GM18502 (cell line): ENCODE measurements around the gene GGA1.

Experiments
- ATAC-seq: cut with Tn5 transposase; IDR thresholded peaks from one replicate; pipeline ENCODE4 v1.9.1; 2021; ENCODE audit warnings: mild to moderate bottlenecking; ENCODE audit not compliant: unreplicated experiment, poor library complexity

GGA1 gene, protein sequence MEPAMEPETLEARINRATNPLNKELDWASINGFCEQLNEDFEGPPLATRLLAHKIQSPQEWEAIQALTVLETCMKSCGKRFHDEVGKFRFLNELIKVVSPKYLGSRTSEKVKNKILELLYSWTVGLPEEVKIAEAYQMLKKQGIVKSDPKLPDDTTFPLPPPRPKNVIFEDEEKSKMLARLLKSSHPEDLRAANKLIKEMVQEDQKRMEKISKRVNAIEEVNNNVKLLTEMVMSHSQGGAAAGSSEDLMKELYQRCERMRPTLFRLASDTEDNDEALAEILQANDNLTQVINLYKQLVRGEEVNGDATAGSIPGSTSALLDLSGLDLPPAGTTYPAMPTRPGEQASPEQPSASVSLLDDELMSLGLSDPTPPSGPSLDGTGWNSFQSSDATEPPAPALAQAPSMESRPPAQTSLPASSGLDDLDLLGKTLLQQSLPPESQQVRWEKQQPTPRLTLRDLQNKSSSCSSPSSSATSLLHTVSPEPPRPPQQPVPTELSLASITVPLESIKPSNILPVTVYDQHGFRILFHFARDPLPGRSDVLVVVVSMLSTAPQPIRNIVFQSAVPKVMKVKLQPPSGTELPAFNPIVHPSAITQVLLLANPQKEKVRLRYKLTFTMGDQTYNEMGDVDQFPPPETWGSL

DNA sequence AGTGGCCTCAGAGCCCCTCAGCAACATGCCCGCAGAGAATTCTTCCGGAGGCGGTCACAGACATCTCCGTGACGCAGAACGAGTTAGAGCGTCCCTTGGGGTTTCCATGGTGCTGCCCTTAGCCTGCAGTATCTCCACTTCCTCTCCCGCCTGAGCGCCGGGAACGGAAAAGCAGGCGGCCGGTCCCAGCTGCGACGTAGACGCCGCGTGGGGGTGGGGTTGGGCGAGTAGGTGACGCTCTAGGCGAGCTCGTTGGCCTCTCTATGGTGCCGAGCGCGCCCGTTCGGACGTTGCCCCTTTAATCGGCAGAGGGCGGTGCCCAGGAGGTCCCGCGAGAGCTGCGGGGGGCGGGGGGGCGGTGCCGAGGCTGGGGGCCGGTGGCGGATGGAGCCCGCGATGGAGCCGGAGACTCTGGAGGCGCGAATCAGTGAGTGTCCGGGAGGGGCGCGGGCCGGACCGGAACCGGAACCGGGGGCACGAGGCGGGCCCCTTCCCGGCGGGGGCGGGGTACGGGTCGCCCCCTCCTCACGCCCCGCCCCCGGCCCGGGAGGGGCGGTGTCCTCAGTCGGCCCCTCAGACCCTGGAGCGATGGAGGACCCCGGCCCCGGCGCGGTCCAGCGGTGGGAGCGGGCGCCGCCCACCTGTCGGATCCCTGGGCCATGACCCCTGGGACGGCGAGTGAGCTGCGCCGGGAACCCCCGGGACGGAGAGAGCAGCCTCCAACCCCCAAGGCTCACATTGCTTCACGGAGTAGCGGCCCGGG, at the start of gene GGA1:
TSS of gene GGA1 (plus strand) at position 358 of the 763 bp plus-strand sequence. CDS start at position 385, 27 bp downstream.
- peak; percentile 77 for ATAC-seq

DNA sequence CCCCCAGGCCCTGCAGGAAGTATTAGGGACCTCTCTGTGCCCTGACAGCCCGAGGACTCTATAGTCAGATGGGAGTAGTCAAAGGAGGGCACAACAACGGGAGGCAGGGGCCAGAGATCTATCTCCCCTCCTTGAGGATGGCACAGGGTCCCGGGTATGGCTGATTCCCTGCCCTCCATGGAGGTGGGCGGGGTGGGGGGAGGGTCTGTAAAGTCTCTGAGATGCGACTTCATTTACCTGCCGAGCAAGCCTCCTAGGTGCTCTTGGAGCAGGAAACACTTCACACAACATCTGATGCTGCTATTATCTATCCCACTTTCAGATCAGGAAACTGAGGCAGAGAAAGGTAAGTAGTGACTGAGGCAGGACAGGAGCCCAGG, 49.1 kb upstream of the GGA1 start:
- ATAC-seq = no peak

DNA sequence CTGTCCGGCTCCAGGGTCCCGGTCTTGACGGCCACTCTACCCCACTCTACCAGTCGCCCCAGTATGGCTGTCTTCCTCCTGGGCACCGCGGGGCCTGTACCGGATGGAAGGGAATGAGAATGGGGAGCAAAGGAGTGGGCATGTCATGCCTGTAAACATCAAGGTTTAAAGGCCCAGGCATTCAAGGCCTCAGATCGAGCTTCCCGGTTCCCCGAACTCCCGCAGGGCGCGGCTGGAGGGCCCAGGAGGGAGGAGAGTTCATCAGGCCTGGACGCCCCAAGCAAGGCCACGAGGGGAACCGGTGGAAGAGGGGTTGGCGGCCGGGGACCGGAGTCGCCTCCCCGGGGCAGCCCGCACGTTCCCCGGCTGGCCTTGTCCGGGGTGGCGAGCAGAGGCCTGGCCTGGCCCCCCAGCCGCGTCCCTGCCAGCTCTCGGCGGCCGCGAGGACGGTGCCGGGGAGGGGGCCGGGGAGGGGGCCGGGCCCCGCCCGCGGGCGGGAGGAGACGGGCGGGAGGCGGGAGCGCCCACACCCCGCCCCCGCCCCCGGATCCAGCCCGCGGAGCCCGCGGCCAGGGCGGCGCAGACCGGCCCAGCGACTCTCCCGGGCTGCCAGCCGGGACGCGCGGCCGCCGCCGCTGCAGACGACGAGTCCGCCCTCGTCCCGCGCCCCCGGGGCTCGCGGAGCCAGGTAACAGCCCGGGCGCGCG, 48.6 kb upstream of the GGA1 start, which contains the start of gene CDC42EP1:
TSS of gene CDC42EP1 (plus strand) at position 580 of the 707 bp plus-strand sequence. CDS start 5,870 bp downstream, outside the sequence.
- ATAC-seq = no peak

DNA sequence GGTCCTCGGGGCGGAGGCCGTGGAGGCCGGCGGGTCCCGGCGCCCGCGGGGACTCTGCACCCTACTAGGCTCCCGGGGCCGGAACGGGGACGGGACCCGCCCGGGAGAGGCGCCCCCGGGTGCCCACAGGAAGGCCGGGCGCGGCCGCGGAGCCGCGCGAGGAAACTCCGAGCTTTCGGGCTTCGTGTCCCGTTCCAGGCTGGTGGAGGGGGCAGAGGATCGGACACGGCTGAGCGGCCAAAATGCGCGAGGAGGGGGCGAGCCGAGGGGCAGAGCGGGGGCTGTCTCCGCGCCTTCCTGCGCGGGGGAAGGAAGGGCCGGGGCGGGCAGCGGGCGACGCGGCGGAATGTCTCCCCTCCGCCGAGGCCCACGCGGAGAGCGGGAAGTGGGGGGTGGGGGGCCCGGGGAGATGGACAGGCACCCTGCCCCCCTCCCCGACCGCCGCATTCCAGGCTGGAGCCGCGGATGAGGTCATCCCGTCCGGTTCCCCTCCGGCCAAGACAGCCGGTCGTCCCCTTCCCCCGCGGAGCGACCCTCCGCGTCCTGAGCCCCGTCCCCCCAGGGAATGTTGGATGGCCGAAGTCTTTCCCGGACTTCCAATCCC, 47.9 kb upstream of the GGA1 start:
- ATAC-seq = no peak

DNA sequence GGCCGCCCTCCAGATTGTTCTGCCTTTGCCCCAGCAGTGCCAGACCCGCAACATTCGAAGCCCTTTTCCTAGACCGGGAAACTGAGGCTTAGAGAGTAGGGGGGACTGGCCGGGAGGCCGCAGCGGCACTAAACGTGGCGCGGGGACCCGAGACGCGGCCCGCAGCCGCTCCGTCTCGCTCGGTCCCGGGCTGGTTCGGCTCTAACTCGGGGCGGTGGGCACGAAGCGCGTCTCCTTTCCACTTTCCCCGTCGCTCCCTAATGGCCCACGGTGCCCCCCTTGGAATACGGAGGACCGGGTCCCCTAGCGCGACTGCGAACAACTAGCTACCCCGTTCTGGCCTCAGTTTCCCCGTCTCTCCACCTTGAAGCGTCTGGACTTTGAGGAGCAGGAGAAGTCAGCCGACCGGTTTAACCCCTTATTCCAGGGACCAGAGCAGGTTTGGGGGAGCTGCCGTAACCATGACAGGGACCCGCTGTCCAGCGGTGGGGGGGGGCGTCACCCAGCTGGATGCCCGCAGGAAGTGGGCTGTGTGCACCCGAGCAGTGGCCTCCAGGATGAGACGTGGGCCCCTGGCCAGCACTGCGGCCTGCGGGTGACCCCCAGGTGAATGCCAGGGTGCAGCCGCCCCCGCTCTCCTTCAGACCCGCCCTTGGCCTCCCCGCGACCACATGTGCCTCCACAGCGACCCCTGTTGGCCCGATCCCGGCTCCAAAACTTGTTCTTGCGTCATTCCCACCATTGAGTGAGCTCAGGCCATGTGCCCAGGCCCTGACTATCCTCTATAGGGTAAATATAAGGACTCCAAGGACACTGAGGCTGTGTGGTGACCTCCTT, 47.2 kb upstream of the GGA1 start:
- ATAC-seq = no peak

DNA sequence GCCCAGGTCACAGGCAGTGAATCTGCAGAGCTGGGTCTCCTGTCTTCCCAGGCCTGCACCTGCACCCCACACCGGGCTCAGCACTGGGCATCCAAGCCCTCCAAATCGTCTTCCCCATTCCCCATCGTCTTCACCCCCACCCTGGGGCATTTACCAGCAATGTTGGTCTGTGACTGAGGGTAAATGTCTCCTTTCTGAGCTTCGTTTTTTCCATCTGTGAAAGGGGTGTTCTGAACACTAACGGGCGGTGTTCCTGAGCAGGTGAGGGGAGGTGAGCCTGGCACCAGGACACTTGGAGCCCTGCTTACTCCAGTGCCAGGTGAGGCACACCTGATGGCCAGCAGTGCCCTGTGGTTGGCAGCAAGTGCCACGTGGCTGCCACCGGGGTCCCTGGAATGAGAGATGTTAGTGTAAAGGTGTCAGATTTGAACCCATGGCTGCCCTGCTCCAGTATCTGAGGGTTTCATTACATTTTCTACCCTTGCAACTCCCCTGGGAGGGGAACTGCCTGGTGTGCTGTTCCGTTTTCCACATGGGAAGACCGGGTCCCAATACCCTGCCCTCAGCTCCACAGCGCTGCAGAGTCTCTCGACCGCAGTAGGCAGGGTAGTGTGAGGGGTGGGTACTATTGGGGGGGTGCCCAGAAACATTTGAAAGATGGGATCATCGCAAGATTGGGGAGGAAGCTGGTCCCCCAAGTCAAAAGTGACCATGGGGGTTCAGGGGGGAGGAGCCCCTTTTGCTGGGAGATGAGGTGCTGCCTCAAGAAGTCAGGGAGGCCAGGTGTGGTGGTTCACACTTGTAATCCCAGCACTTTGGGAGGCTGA, 46.4 kb upstream of the GGA1 start:
- no peak for ATAC-seq

DNA sequence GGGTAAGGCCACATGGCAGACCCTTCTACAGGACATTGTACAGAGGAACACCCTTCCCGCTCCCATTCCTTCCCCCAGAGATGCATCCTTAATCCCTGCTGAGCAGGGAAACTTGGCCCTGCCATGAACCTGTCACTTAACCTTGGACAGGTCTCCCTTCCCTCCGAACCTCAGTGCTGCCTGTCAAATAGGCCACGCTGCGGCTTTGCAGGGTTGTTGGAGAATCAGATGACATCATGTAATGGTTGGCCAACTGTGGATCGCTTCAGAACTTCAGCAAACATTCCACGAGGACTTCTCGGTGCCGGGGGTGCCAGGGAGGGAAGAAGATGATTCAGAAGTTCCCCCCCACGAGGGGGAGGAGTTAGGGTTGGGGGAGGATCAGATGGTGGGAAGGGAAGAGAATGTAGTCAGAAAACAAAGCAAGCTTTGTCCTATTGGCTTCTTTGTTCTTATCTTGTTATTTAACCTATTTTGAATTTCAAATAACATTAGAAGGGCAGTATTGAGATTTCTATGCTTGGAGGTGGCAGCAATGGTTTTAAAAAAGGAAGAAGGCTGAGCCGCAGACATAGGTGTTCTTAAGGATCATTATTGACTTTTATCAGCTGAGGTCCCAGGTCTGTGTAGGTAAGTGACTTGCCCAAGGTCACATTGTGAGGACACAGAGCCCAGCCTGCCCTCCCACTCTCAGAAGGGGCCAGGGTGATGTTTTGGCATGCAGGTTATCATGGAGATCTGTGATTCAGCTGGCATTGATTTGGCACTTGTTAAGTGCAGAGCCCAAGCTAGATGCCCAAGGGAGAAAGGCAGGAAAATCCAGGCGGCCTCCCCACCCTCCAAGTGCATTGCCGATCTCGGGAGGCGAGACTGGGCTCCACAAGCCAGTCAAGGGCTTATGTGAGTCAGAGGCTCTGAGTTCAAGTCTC, 45.2 kb upstream of the GGA1 start:
- ATAC-seq = no peak

DNA sequence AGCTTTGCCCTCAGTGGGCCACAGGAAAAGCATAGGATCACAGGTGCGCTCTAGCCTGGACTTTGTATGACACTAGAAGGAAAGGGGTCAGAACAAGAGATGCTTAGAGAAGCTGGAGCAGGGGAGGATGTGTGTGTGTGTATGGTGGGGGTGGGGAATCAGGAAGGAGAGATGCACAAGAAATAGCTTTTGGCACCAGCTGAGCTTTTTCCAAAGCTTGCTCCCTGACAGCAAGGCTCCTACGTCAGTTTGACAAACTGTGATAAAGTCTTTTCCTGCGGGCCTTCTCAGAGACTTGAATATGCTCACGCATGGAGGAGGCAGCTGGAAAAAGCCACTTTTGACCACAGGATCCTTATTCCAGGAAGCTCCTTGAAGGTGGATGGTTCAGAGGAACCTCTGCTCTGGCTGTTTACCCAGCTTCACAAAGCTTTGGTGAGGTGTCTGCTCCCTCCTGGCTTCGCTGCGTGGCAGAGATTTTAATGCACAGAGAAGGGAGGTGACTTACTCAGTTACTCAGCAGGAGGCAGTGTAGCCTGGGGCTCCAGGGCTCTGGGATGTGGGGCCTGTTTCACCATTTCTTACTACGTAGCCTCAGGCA, 44.4 kb upstream of the GGA1 start:
- no peak for ATAC-seq

DNA sequence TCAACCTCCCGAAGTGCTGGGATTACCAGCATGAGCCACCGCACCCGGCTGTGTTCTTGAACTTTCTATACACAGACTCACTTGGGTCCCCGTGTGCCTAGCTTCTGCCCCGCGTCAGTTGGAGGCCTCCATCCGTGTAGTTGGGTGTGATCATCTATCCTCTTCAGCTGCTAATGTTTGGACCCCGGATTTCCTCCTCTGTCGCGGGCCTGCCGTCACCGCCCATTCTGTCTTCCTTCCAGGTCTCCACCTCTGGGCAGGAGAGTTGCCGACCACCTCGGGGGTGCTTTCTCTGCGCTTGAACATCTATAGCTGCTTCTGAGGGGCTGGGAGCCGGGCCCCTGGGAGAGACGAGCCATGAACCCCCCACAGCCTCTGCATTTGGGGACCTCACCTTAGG, 42.8 kb upstream of the GGA1 start:
- ATAC-seq = no peak

DNA sequence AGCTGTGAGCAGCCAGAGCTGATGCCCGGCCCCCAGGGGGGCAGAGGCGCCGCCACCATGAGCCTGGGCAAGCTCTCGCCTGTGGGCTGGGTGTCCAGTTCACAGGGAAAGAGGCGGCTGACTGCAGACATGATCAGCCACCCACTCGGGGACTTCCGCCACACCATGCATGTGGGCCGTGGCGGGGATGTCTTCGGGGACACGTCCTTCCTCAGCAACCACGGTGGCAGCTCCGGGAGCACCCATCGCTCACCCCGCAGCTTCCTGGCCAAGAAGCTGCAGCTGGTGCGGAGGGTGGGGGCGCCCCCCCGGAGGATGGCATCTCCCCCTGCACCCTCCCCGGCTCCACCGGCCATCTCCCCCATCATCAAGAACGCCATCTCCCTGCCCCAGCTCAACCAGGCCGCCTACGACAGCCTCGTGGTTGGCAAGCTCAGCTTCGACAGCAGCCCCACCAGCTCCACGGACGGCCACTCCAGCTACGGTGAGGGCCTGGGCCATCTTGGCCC, 42.3 kb upstream of the GGA1 start:
- no peak for ATAC-seq

DNA sequence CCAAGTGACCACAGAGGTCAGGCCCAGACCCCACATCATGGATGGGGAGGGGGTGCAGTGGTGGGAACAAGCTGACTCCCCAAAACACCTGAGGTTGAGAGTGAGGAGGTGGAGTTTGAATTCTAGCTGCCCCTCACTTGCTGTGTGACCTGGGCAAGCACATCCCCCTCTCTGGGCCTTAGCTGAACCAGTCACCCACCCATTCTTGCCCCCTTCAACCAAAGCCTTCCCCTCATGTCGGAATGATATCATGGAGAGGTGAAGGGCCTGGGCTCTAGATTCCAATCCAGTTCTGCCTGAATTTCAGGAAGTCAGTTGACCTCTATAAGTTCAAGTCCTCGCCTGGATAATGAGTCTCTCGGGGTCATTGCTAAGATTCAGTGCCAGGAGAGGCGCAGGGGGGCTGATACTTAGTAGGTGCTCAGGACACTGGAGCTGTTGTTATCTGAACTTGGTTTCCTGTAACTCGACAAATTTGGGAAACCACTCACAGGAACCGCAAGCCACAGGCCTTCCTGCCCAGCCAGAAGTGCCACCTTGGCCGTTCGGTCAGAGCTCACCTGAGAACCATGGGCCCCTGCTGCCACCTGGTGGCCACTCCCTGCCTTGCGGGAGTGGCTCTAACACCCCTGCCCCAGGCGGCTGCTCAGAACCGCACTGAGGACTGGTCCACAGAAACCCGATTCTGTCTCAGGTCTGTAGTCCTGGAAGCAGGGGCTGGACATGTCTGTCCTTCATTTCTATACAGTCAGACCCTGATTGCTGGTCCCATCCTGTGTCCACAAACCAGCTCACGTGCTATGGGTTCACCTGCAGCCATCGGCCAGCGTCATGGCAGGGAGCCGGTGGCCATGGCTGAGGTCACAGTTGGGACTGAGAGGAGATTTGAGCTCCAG, 41.5 kb upstream of the GGA1 start:
- peak; percentile 59 for ATAC-seq

DNA sequence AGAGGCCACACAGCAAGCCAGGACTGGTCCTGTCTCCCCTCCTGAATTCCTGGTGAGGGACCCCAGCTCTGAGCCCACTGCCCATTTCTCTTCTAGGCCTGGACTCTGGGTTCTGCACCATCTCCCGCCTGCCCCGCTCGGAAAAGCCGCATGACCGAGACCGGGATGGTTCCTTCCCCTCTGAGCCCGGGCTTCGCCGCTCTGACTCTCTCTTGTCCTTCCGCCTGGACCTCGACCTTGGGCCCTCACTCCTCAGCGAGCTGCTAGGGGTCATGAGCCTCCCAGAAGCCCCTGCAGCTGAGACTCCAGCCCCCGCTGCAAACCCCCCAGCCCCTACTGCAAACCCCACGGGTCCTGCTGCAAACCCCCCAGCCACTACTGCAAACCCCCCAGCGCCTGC, 40.6 kb upstream of the GGA1 start:
- ATAC-seq = no peak

DNA sequence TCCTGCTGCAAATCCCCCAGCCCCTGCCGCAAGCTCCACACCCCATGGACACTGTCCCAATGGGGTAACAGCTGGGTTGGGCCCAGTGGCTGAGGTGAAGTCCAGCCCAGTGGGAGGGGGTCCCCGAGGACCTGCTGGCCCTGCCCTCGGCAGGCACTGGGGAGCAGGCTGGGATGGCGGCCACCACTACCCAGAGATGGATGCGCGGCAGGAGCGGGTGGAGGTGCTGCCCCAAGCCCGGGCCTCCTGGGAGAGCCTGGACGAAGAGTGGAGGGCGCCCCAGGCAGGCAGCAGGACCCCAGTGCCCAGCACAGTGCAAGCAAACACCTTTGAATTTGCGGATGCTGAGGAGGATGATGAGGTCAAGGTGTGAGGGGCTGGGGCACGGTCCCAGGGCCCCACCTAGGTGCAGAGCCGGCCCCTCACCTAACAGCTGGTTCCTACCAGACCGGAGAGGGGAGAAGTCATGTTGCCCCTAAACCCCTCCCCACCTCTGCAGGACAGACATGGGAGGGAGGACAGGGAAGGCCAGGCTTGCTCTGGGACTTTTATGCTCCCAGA, 40.1 kb upstream of the GGA1 start:
- no peak for ATAC-seq

DNA sequence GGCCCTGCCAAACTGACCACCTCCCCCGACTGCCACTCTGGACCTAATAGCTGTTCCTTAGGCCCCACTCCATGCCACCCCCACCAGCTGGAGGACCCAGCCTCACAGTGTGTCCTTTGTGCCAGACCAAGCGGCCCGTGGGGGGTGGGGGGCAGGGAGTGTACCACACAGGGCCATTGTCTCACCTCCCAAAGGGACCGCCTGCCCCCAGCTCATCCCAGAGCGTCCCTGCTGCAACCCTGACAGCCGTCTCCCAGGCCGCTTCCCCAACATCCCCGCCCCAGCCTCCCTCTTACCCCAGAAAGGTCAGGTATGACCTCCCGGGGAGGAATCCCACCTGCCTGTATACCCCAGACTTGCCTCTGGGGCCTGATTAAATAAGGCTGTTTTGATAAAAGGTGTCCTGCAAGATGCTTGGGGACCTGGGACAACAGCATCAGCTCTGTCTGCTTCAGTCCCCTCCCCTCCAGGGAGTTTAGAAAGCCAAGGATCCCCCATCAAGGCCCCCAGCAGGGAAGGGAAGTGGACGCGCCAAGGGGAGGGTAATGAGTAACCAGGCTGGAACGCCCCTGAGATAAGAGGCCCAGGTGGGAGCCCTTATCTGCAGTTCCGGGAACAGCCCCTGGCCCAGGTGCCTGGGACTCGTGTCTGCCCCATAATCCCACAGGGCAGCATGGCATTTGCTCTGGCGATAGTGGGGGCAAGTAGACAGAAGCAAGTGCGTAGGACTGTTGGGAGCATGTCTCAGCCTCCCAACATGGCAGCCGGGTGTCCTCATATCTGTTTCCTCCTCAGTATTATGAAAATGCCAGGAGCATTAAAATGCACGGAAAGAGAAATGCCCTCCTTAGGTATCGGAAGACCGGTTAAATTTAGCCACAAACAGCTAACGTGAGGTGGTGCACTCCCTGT, 39.4 kb upstream of the GGA1 start:
- ATAC-seq = no peak
